A549 (cell line): ENCODE data around the gene SCUBE3. TPM values are rescaled to one million over a fixed set of nuclear protein-coding genes. Genes with fewer than 3 reads are reported as not detected.

ENCODE experiments used
- ATAC-seq, 2 experiments: fragments of 200-7000 bp in 1 of 2; fragments of >200 bp in 1 of 2; cut with Nextera tagmentation in 1 of 2; cut with Tn5 transposase in 1 of 2; 3 replicates each; pipeline versions ENCODE4 v1.8.0 to v1.9.1; 2018 to 2020; ENCODE audit warnings: mild to moderate bottlenecking in 1 of 2, moderate library complexity in 1 of 2
- CTCF ChIA-PET: fragments of 300-600 bp; sonication (Branson Sonifier 250); formaldehyde crosslinking; extraction: SDS; loops from one replicate; lab custom pipeline; 2021; ENCODE audit warnings: antibody characterized with exemption, inconsistent platforms; lab: Yijun Ruan, JAX
- POLR2A ChIA-PET: fragments of 350-600 bp; formaldehyde crosslinking; extraction: SDS; loops from one replicate; lab custom pipeline; 2021; ENCODE audit warnings: antibody characterized with exemption, inconsistent platforms; lab: Yijun Ruan, JAX
- DNase-seq, 2 experiments: peaks; one replicate each; pipeline versions ENCODE4 v3.0.0 to v3.0.0-alpha.2; 2011 to 2016; ENCODE audit warnings: low read depth in 1 of 2, low spot score in 1 of 2
- FAIRE-seq: peaks from 2 replicates; lab custom pipeline; 2011; peaks lifted over from hg19 to GRCh38; lab: Jason Lieb, UNC
- H3K27ac ChIP-seq, 2 experiments: fragments of >200 bp; sonication (Bioruptor Twin); formaldehyde crosslinking; 3 replicates each; pipeline ENCODE4 v1.5.1; 2016 to 2017
- H3K4me1 ChIP-seq: fragments of >200 bp; sonication (Bioruptor Twin); formaldehyde crosslinking; 3 replicates; pipeline ENCODE4 v1.6.1; 2016
- H3K4me2 ChIP-seq: fragments of >200 bp; sonication (Bioruptor Twin); formaldehyde crosslinking; 3 replicates; pipeline ENCODE4 v1.6.1; 2016
- H3K4me3 ChIP-seq: fragments of >200 bp; sonication (Bioruptor Twin); formaldehyde crosslinking; 3 replicates; pipeline ENCODE4 v1.5.1; 2016
- H3K9me3 ChIP-seq: fragments of >200 bp; sonication (Bioruptor Twin); formaldehyde crosslinking; 3 replicates; pipeline ENCODE4 v1.6.1; 2016
- ATOH8 ChIP-seq: fragments of 250-450 bp; sonication (Bioruptor Pico); IDR thresholded peaks from 2 replicates; pipeline ENCODE4 v1.5.0; 2020; ENCODE audit warnings: low read depth, mild to moderate bottlenecking, moderate library complexity
- BHLHE40 ChIP-seq: IDR thresholded peaks from 2 replicates; pipeline ENCODE4 v1.6.1; 2012; ENCODE audit warnings: low read depth, low read length, inconsistent platforms
- CEBPB ChIP-seq, 2 experiments: fragments of >200 bp in 1 of 2; sonication (Bioruptor Twin) in 1 of 2; formaldehyde crosslinking in 1 of 2; IDR thresholded peaks; 2 replicates each; pipeline ENCODE4 v1.6.1; 2012 to 2016
- CHD4 ChIP-seq: fragments of 200-600 bp; sonication (generic); IDR thresholded peaks from 2 replicates; pipeline ENCODE4 v1.6.1; 2016; ENCODE audit warnings: antibody characterized with exemption, mild to moderate bottlenecking, borderline replicate concordance
- EHF ChIP-seq: fragments of 250-450 bp; sonication (Bioruptor Pico); IDR thresholded peaks from 2 replicates; pipeline ENCODE4 v1.5.0; 2020; ENCODE audit warnings: mild to moderate bottlenecking
- EHMT2 ChIP-seq: fragments of 200-600 bp; sonication (generic); IDR thresholded peaks from 2 replicates; pipeline ENCODE4 v1.6.1; 2016; ENCODE audit warnings: antibody characterized with exemption, low read depth, mild to moderate bottlenecking, moderate library complexity
- EP300 ChIP-seq, 2 experiments: fragments of >200 bp; sonication (Bioruptor Twin); formaldehyde crosslinking; IDR thresholded peaks; 2 replicates in 1 of 2; 3 replicates in 1 of 2; pipeline ENCODE4 v1.6.1; 2016 to 2017
- ESRRA ChIP-seq: fragments of 150-350 bp; IDR thresholded peaks from 2 replicates; pipeline ENCODE4 v1.6.1; 2014; ENCODE audit warnings: mild to moderate bottlenecking, low read length, borderline replicate concordance
- HEYL ChIP-seq: fragments of 250-450 bp; sonication (Bioruptor Pico); IDR thresholded peaks from 2 replicates; pipeline ENCODE4 v1.8.0; 2021; ENCODE audit warnings: mild to moderate bottlenecking, moderate library complexity
- HOXB13 ChIP-seq: fragments of 250-450 bp; sonication (Bioruptor Pico); IDR thresholded peaks from 2 replicates; pipeline ENCODE4 v1.5.0; 2020; ENCODE audit warnings: low read depth, mild to moderate bottlenecking, moderate library complexity
- JUN ChIP-seq, 2 experiments: fragments of >200 bp; sonication (Bioruptor Twin); formaldehyde crosslinking; IDR thresholded peaks; 2 replicates in 1 of 2; 3 replicates in 1 of 2; pipeline ENCODE4 v1.6.1; 2016 to 2017
- JUNB ChIP-seq: fragments of >200 bp; sonication (Bioruptor Twin); formaldehyde crosslinking; IDR thresholded peaks from 2 replicates; pipeline ENCODE4 v1.6.1; 2016
- KDM5A ChIP-seq: fragments of 200-600 bp; sonication (generic); IDR thresholded peaks from 2 replicates; pipeline ENCODE4 v1.6.1; 2016; ENCODE audit warnings: antibody characterized with exemption, mild to moderate bottlenecking
- MAZ ChIP-seq: fragments of 150-350 bp; IDR thresholded peaks from 2 replicates; pipeline ENCODE4 v1.6.1; 2014; ENCODE audit warnings: antibody characterized with exemption, low read depth, low read length, borderline replicate concordance
- NFE2L2 ChIP-seq: fragments of 150-350 bp; conservative IDR thresholded peaks from 2 replicates; pipeline ENCODE4 v1.6.1; 2014; ENCODE audit warnings: low read length
- NR3C1 ChIP-seq: fragments of >200 bp; sonication (Bioruptor Twin); formaldehyde crosslinking; IDR thresholded peaks from 3 replicates; pipeline ENCODE4 v1.6.1; 2017
- PHF8 ChIP-seq: fragments of 200-600 bp; sonication (generic); IDR thresholded peaks from 2 replicates; pipeline ENCODE4 v1.6.1; 2016; ENCODE audit warnings: low read depth, mild to moderate bottlenecking, antibody characterized with exemption, moderate library complexity, borderline replicate concordance
- POLR2A ChIP-seq: IDR thresholded peaks from 2 replicates; pipeline ENCODE4 v1.6.1; 2012; ENCODE audit warnings: mild to moderate bottlenecking, low read length
- POLR2AphosphoS2 ChIP-seq: conservative IDR thresholded peaks from 2 replicates; pipeline ENCODE4 v1.6.1; 2012; ENCODE audit warnings: low read length, improper control_type of control experiment, inconsistent platforms
- RCOR1 ChIP-seq: fragments of 150-350 bp; IDR thresholded peaks from 2 replicates; pipeline ENCODE4 v1.6.1; 2014; ENCODE audit warnings: antibody characterized with exemption, low read length, low read depth
- REST ChIP-seq: fragments of 200-600 bp; sonication (generic); IDR thresholded peaks from 2 replicates; pipeline ENCODE4 v1.6.1; 2016; ENCODE audit warnings: antibody characterized with exemption, mild to moderate bottlenecking, moderate library complexity
- RFX5 ChIP-seq: fragments of 450-650 bp; IDR thresholded peaks from 2 replicates; pipeline ENCODE4 v1.7.1; 2014; ENCODE audit warnings: antibody characterized with exemption, mild to moderate bottlenecking, moderate library complexity
- SREBF2 ChIP-seq: fragments of 450-650 bp; IDR thresholded peaks from 2 replicates; pipeline ENCODE4 v1.6.1; 2014; ENCODE audit warnings: mild to moderate bottlenecking, moderate library complexity
- TFCP2L1 ChIP-seq: fragments of 250-450 bp; sonication (Bioruptor Pico); IDR thresholded peaks from 2 replicates; pipeline ENCODE4 v1.5.0; 2021; ENCODE audit warnings: mild to moderate bottlenecking
- USF2 ChIP-seq: fragments of 450-650 bp; IDR thresholded peaks from 2 replicates; pipeline ENCODE4 v1.6.1; 2014; ENCODE audit warnings: antibody characterized with exemption
- ZFP36 ChIP-seq: fragments of 450-650 bp; IDR thresholded peaks from 2 replicates; pipeline ENCODE4 v1.6.1; 2014; ENCODE audit warnings: borderline replicate concordance; ENCODE audit not compliant: partially characterized antibody
- ZNF302 ChIP-seq: fragments of 250-450 bp; sonication (Bioruptor Pico); IDR thresholded peaks from 2 replicates; pipeline ENCODE4 v1.9.0; 2021; ENCODE audit warnings: inconsistent platforms, mild to moderate bottlenecking, moderate library complexity
- ZSCAN20 ChIP-seq: fragments of 250-450 bp; sonication (Bioruptor Pico); IDR thresholded peaks from 2 replicates; pipeline ENCODE4 v1.8.0; 2022; ENCODE audit warnings: mild to moderate bottlenecking, moderate library complexity
- WGBS: methylation state at CpG from one replicate; pipeline ENCODE4 v1.1.6; 2017; ENCODE audit errors: missing lambda C conversion rate; 5-methylcytosine and 5-hydroxymethylcytosine counted together
- polyA plus RNA-seq, 4 experiments: library from polyadenylated mRNA; depleted of rRNA in 3 of 4; stranded (reverse); fragments of >200 nt; fragmentation: RNase III in 1 of 4; extraction: RNeasy Plus Mini Kit Qiagen cat#74134 plus additional on column Dnase treatment in 1 of 4; gene quantifications; 2 replicates in 3 of 4; 3 replicates in 1 of 4; pipeline ENCODE4 v1.2.3, GENCODE V29; 2011 to 2017
- TF ChIP-seq, protein P1 (sequence below): IDR thresholded peaks from 2 replicates; pipeline ENCODE4 v1.6.1; 2012
- TF ChIP-seq, protein P2 (sequence below): fragments of 250-450 bp; sonication (Bioruptor Pico); IDR thresholded peaks from 2 replicates; pipeline ENCODE4 v1.5.0; 2021; ENCODE audit warnings: mild to moderate bottlenecking, moderate library complexity, borderline replicate concordance

The SCUBE3 gene
- polyA plus RNA-seq, 2 of the 4 experiments (the other 2 are of a cell fraction), result 0.06 to 0.13 TPM

GRCh38 chr6:35166520-35166919 is 47.2 kb upstream of the SCUBE3 start:
- Histone ChIP-seq H3K9me3 (no peaks in the 10 kb centered on the region; the same call in 2 of the 3 replicates), H3K4me2 (peak overlapping the region; percentile 32; the same call in 2 of the 3 replicates)
- no peak for TF ChIP-seq ESRRA
- TF ChIP-seq EHMT2, result no peak
- no peak for TF ChIP-seq SREBF2
- TF ChIP-seq EHF, result no peak
- TF ChIP-seq, all 56 proteins: peak for 0
- WGBS, result 39% methylated on average over 5 of the region's 5 CpGs
- Histone ChIP-seq H3K4me1 (peaks cover 17% of the 10 kb centered on the region), H3K4me3 (no peak overlapping the region), H3K27ac (peak overlapping the region; percentile 35 to 61; a peak in 3 of 6 replicates)
- ChIA-PET CTCF (interaction anchor here (0.6 to 1.6 kb wide), 6 partner anchors 20 to 810 kb away, joined by 3 to 5 read pairs (median 4); no protein-coding TSS in a partner anchor), POLR2A (no interaction called here)
- ATAC-seq (peak in 1 of 2 experiments; percentile 58; a peak in 2 of 6 replicates), FAIRE-seq (no peak), DNase-seq (no peak)

GRCh38 chr6:35167505-35167904 is 46.3 kb upstream of the SCUBE3 start:
- FAIRE-seq (no peak), ATAC-seq (no peak), DNase-seq (no peak)
- Histone ChIP-seq H3K4me1 (peaks cover 17% of the 10 kb centered on the region), H3K4me3 (no peak overlapping the region), H3K9me3 (no peaks in the 10 kb centered on the region; the same call in 2 of the 3 replicates), H3K27ac (no peak overlapping the region), H3K4me2 (no peak overlapping the region)
- CTCF ChIA-PET, result interaction anchor here (1.1 to 1.5 kb wide), 2 partner anchors 21 to 260 kb away, joined by 3 to 5 read pairs; no protein-coding TSS in a partner anchor
- POLR2A ChIA-PET, result no interaction called here
- TF ChIP-seq NFE2L2, result no peak
- TF ChIP-seq ZNF302 (CRISPR knock-in tag), result no peak
- TF ChIP-seq CHD4, result no peak
- TF ChIP-seq, protein P1, sequence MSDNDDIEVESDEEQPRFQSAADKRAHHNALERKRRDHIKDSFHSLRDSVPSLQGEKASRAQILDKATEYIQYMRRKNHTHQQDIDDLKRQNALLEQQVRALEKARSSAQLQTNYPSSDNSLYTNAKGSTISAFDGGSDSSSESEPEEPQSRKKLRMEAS, result no peak
- no peak for TF ChIP-seq KDM5A
- TF ChIP-seq NR3C1, result no peak
- TF ChIP-seq PHF8, result no peak
- no peak for TF ChIP-seq REST
- no peak for TF ChIP-seq RCOR1
- TF ChIP-seq BHLHE40, result no peak
- no peak for TF ChIP-seq RFX5
- TF ChIP-seq JUNB, result no peak
- TF ChIP-seq ZFP36, result no peak
- no peak for TF ChIP-seq ZSCAN20 (CRISPR knock-in tag)
- no peak for TF ChIP-seq HEYL (CRISPR knock-in tag)

- CTCF ChIA-PET, result no interaction called here
- no peak overlapping the region for H3K27ac ChIP-seq
- DNase-seq (no peak), ATAC-seq (no peak), FAIRE-seq (no peak)
- no peak overlapping the region for H3K4me3 ChIP-seq
- peaks cover 19% of the 10 kb centered on the region for H3K4me1 ChIP-seq
- no peak overlapping the region for H3K4me2 ChIP-seq
- POLR2A ChIA-PET, result no interaction called here
- H3K9me3 ChIP-seq, result no peaks in the 10 kb centered on the region; the same call in 2 of the 3 replicates
- WGBS, result 88% methylated on average over 7 of the region's 7 CpGs
- TF ChIP-seq CEBPB (IDR thresholded peaks at IDR 0.05) (no peak), JUN (IDR thresholded peaks at IDR 0.05) (no peak), EP300 (IDR thresholded peaks at IDR 0.05) (no peak), TFCP2L1 (CRISPR knock-in tag) (no peak), POLR2AphosphoS2 (no peak), ATOH8 (CRISPR knock-in tag) (no peak), MAZ (no peak), USF2 (no peak), HOXB13 (no peak), POLR2A (no peak)
- TF ChIP-seq, protein P1, result no peak
- TF ChIP-seq, protein P2, sequence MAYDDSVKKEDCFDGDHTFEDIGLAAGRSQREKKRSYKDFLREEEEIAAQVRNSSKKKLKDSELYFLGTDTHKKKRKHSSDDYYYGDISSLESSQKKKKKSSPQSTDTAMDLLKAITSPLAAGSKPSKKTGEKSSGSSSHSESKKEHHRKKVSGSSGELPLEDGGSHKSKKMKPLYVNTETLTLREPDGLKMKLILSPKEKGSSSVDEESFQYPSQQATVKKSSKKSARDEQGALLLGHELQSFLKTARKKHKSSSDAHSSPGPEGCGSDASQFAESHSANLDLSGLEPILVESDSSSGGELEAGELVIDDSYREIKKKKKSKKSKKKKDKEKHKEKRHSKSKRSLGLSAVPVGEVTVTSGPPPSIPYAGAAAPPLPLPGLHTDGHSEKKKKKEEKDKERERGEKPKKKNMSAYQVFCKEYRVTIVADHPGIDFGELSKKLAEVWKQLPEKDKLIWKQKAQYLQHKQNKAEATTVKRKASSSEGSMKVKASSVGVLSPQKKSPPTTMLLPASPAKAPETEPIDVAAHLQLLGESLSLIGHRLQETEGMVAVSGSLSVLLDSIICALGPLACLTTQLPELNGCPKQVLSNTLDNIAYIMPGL (CRISPR knock-in tag), result no peak
Measured at GRCh38 chr6:35168461-35168861, 45.3 kb upstream of the SCUBE3 start.
